Measurements from ENCODE around the gene EDIL3. TPM values are rescaled to one million over a fixed set of nuclear protein-coding genes. Genes with fewer than 3 reads are reported as not detected.

The EDIL3 gene
- total RNA-seq, 3 donors from 2014 or later: 4.3 to 7.2 (median 4.6) TPM

DNA sequence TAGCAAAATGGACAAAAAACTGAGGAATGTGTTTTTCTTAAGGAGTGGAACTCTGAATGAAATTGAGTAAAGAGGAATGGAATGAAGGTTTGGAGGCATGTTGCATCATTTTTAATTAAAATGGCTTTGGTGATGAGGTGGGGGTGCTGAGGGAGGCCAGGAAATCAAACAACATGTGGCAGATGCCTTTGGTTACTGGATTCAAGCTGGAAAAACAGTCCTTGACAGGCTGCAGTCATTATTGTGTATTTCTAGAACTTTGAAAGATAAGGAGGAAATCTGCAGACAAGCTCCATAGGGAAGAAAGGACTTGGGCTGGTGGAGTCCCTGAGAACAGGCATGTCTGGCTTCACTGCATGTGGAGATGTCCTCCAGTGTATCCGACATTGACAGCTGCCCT is 460.5 kb downstream of the EDIL3 start:
- intact Hi-C loops (cut with DNase I; ENCODE audit: low total_unique reads): no loop called here
- Histone ChIP-seq H3K4me1 (no peaks in the 10 kb centered on the region), H3K27me3 (no peaks in the 10 kb centered on the region), H3K36me3 (no peaks in the 10 kb centered on the region), H3K9me3 (peaks cover 5% of the 10 kb centered on the region in 2 donors), H3K27ac (no peak overlapping the region), H3K4me3 (no peak overlapping the region)
- DNase-seq (ENCODE audit: low spot score in 2 of 2): no peak
- no peak for TF ChIP-seq POLR2AphosphoS5 (IDR thresholded peaks at IDR 0.05)
- no peak for TF ChIP-seq POLR2A (IDR thresholded peaks at IDR 0.05)
- TF ChIP-seq, protein P1, sequence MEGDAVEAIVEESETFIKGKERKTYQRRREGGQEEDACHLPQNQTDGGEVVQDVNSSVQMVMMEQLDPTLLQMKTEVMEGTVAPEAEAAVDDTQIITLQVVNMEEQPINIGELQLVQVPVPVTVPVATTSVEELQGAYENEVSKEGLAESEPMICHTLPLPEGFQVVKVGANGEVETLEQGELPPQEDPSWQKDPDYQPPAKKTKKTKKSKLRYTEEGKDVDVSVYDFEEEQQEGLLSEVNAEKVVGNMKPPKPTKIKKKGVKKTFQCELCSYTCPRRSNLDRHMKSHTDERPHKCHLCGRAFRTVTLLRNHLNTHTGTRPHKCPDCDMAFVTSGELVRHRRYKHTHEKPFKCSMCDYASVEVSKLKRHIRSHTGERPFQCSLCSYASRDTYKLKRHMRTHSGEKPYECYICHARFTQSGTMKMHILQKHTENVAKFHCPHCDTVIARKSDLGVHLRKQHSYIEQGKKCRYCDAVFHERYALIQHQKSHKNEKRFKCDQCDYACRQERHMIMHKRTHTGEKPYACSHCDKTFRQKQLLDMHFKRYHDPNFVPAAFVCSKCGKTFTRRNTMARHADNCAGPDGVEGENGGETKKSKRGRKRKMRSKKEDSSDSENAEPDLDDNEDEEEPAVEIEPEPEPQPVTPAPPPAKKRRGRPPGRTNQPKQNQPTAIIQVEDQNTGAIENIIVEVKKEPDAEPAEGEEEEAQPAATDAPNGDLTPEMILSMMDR (IDR thresholded peaks at IDR 0.05): no peak

DNA sequence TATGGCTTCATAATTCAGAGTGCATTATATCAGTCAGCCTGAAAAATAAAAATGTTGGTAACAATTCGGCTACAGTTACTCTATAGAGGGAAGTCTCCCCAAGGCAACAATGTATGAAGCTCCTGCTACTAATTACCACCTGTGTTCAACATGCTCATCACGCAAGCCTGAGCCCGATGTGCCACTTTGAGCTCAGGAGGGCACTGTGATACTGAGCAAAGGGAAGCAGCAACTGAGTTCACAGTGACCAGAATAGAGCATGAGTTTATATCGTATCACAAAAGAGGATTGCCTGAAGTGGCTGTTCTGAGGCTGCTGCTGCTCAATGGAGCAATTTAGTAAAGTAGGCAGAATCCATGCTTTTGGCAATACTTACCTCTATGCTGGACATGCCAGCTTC is 462.0 kb downstream of the EDIL3 start:
- H3K9me3 ChIP-seq: peaks cover 5% of the 10 kb centered on the region in 2 donors
- intact Hi-C loops (cut with DNase I; ENCODE audit: low total_unique reads): no loop called here
- H3K4me1 ChIP-seq: no peaks in the 10 kb centered on the region
- no peak overlapping the region for H3K27ac ChIP-seq
- no peak for DNase-seq (ENCODE audit: low spot score in 2 of 2)
- TF ChIP-seq, protein P1 (IDR thresholded peaks at IDR 0.05): no peak
- TF ChIP-seq POLR2A (IDR thresholded peaks at IDR 0.05): no peak
- no peak for TF ChIP-seq POLR2AphosphoS5 (IDR thresholded peaks at IDR 0.05)
- no peaks in the 10 kb centered on the region for H3K27me3 ChIP-seq
- H3K36me3 ChIP-seq: no peaks in the 10 kb centered on the region
- no peak overlapping the region for H3K4me3 ChIP-seq

DNA sequence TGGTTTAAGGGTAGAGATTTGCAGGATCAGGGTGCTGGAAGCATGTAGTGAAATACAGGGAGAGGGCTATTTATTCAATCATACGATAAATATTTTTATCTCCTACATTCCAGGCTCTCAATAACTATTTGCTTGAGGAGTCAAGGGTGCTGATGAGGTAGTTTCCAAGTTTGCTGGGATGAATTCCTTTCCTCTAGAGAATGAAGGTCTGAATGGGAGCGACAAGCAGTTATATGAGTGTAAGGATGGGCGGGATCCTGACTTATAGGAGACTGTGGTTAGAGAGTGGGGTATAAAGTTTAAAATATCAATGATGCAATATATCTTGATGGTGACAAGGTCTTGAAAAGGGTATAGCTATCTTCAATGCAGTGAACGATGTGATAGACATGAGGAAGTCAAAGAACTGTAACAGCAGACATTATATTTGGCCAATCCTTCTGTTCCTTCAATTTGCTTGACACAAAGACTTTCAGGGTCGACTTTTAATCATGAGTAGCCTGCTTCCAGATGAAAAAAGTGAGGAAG is 462.9 kb downstream of the EDIL3 start:
- Histone ChIP-seq H3K27me3 (no peaks in the 10 kb centered on the region), H3K4me3 (no peak overlapping the region), H3K9me3 (peaks cover 5% of the 10 kb centered on the region in 2 donors), H3K27ac (no peak overlapping the region), H3K36me3 (no peaks in the 10 kb centered on the region), H3K4me1 (no peaks in the 10 kb centered on the region)
- intact Hi-C loops (cut with DNase I; ENCODE audit: low total_unique reads): no loop called here
- no peak for TF ChIP-seq POLR2AphosphoS5 (IDR thresholded peaks at IDR 0.05)
- TF ChIP-seq, protein P1 (IDR thresholded peaks at IDR 0.05): no peak
- no peak for TF ChIP-seq POLR2A (IDR thresholded peaks at IDR 0.05)
- no peak for DNase-seq (ENCODE audit: low spot score in 2 of 2)

DNA sequence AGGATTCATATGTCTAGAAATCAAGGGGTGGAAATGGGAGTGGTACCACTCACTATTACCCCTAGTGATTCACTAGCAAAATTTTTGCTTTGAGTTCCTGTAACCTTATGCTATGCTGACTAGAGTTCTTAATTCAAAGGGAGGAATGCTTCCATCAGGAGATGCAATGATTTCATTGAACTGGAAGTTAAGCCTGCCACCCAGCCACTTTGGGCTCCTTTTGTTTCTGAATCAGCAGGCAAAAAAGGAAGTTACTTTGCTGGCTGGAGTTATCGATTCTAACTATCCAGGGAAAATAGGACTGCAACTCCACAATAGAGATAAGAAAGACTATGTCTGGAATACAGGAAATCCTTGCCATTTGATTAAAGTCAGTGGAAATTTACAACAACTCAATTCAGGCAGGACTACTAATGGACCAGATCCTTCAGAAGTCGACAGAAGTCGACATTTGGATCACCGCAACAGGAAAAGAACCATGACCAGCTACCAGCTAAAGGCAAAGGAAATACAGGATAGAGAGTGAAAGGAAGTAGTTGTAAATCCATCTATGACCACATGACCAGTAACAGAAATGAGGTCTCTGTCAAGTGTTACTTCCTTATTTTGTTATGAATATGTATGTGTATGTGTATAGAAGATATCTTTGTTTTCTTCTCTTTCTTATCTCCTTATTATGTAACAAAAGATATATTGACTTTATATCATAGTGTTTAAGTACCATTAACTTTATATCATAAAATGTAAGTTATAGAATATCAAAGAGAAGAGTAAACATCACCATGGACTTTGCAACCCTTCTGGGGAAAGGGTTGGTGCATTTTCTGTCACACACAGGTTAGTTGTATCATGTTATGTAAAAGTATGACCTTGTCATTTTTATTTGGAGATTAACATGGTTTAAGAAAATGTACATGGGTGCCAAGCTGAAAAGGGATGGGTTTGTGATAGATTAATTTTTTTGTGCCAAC is 465.3 kb downstream of the EDIL3 start:
- no peak for DNase-seq (ENCODE audit: low spot score in 2 of 2)
- Histone ChIP-seq H3K27ac (no peak overlapping the region), H3K9me3 (peaks cover 5% of the 10 kb centered on the region in 2 donors), H3K27me3 (no peaks in the 10 kb centered on the region), H3K36me3 (no peaks in the 10 kb centered on the region), H3K4me3 (no peak overlapping the region), H3K4me1 (no peaks in the 10 kb centered on the region)
- no peak for TF ChIP-seq POLR2AphosphoS5 (IDR thresholded peaks at IDR 0.05)
- no peak for TF ChIP-seq POLR2A (IDR thresholded peaks at IDR 0.05)
- TF ChIP-seq, protein P1 (IDR thresholded peaks at IDR 0.05): no peak
- intact Hi-C loops (cut with DNase I; ENCODE audit: low total_unique reads): no loop called here

All from breast epithelium (tissue), 4 donors.